Amygdala (tissue), 56 donors: ENCODE measurements around the gene SMYD3.

Experiments
- DNase-seq, 56 donors: peaks; one replicate each; lab custom pipeline; 2025; lab: John Stamatoyannopoulos, UW

Gene SMYD3

GRCh38 chr1:246193537-246193936, 313.5 kb downstream of the SMYD3 start:
- no peak for DNase-seq

- DNase-seq = no peak
Observed at GRCh38 chr1:246189126-246189525, 318.0 kb downstream of the SMYD3 start.

DNA sequence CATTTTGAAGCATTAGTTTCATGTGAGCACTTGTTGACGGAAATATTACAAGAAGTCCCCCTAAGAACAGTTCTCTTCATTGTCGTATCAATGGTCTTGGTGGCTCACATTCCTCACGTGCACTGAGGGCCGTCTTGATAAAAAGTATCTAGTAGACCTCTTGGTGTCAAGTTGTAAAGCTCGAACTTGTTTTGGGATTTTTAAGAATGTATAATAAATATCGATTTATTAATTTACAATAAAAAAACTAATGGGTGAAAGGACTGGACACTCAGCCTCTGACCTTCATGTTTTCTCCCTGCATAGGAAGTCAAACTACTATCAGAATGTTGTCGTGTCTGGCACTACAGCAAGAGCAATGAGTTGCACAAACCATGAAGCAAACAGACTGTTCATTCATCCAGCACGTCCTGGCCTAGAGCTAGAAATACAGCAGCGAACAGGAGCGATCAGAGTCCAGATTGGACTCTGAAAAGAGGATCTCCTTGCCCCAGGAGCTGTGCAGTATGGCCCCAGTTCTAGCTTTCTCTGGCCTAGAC, 319.2 kb downstream of the SMYD3 start:
- no peak for DNase-seq

DNA sequence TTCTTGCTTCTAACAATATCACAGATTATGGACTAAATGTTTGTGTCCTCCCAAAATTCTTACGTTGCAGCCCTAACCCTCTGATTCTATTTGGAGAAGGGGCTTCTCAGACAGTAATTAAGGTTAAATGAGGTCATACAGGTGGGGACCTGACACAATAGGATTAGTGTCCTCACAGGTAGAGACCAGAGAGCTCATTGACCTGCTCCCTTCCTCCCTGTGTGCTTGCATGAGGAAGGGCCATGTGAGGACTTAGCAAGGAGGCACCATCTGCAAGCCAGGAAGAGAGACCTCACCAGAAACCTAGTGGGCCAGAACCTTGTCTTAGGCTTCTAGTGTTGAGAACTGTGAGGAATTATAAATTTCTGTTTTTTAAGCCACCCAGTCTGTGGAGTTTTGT, 322.6 kb downstream of the SMYD3 start:
- no peak for DNase-seq

DNA sequence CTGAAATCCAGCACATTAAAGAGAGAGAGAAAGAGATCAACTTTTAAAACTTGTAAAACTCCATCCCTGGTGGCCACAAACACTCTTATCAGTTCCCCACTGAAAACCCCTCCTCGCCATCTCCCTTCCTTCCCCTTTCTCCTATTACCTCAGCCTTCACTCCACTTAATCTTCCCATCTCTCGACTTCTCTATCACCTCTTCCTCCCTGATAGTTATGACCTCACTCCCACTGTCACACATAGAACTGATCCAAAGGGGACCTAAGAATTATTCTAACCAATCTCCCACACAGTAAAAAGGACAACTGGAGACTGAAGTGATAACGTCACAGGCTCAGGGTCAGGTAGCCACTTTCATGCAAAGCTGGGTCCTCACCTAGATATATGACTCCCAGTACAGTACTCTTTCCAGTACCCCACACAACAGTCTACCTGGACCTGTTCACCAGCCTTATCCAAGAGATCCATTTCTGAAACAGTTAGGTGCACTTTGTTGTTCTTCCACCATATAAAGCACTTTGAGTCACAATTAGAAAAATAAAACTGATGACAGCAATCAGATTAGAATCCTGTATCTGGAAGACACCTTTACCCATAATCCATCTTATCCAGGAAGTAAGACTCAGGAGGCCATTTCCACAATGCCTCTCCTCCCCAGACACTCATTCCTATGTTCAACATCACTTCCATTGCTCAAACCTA, 324.8 kb downstream of the SMYD3 start:
- DNase-seq = no peak

- DNase-seq = no peak
Observed at GRCh38 chr1:246181241-246181640, 325.8 kb downstream of the SMYD3 start.

DNA sequence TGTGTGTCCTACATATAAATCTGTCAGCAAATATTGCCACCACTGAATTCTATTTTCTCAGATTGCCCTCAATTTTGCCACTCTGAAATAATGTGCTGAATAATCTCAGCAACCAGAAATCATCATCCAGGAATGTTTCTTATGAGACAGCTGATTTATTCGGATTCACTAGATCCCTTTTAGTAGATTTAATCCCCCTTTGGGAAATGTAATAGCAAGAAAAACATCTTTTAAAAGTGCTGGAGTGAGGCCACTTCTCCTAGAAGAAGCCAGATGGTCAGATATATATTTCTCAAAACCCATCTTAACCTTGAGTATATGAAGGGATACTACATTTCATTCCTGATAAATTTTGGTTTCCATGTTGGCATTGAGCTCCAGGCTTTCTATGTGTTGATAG, 327.7 kb downstream of the SMYD3 start:
- no peak for DNase-seq

DNA sequence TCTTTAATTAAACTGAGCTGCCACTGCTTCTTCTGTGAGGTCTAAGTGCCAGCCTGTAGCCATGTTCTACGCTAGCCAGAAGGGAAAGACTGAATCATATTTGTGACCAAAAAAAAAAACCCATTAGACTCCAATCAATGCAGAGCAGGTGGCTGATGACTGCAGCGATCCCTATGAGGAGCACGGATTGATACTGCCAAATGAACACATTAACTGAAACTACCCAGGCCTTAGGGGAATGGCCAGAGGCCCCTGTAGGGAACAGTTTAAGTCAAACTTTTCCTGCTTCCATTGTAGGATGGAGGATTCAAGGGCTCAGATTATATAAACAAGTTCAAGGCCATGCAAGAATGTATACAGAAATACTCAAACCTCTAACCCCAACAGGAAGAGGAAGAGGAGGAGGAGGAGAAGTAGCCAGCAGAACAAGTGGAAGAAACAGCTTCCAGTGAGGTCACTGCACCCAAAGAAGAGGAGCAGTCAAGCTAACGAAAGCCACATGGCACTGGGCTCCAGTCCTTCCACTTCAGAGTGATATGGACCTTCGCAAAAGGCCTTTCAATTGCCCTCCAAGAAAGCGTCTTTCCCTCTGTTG, 328.3 kb downstream of the SMYD3 start:
- DNase-seq = no peak

DNA sequence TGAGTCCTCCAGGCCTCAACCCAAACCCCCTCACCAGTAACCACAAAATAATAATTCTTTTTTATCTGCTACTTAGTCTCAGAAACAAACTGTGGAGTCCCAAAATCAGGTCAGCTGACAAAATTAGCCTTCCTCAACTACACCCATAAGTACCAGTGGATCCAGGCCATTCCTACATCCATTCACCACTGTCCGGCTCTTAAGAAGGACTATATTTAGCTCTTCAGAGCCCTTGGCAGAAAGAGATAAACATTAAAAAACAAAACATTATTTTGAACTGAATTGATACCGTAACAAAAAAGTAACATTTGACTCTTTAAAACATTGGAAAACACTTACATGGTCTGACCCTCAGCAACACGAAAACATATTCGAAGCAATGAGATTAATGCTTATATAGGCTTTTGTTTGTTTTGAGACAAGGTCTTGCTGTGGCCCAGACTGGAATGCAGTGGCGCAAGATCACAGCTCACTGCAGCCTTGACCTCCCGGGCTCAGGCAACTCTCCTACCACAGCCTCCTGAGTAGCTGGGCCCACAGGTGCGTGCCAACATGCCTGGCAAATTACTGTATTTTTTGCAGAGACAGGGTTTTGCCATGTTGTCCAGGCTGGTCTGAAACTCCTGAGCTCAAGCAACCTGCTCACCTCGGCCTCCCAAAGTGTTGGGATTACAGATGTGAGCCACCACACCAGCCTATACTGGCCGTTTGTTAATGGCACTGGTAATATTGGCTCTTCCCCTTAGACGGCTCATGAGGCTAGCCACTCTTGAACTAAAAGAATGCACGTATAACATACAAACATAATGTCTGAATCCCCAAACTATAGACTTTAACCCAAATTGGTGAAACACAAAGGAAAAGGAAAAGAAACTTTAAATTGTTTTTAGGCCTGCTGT, 330.7 kb downstream of the SMYD3 start:
- no peak for DNase-seq

DNA sequence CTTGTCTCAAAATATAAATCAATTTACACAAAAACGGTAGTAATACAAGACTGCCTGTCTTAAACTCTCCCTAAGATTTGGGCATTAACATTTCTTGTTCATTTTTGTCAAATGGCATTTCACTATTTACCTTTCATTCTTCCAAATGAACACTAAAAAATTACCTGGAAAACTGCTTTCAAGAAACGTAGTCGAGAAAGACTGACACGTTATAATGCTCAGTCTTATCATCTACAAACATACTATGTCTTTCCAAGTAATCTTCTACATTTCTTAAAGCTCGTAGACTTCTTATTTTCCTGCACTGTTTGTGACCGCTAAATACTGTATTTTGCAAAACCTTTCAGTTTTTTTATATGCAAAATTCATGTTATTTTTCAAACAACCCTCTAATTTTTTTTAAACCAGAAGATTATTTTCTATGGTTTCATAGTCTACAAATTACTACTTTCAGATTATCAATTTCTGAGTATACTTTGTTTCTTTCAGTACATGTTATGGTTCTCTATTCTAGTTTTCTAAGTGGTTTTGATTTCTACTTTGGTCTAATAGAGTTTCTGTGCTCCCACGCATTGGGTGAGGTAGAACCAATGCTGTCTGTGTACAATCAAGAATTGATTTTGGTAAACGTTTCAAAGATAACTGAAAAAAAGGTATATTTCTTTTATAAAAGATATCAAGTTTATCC, 336.4 kb downstream of the SMYD3 start:
- no peak for DNase-seq

DNA sequence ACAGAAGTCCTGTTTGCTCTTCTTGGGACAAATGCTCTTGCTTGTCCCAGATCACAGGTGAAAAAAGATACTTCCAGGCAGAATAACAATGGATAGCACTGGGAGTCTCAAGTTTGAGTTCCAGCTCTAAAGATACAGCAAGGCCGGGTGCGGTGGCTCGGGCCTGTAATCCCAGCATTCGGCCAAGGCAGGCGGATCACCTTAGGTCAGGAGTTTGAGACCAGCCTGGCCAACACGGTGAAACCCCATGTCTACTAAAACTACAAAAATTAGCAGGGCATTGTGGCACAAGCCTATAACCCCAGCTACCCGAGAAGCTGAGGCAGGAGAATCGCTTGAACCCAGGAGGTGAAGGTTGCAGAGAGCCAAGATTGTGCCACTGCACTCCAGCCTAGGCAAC, 337.6 kb downstream of the SMYD3 start:
- no peak for DNase-seq

GRCh38 chr1:246169019-246169418, 338.1 kb downstream of the SMYD3 start:
- no peak for DNase-seq

DNA sequence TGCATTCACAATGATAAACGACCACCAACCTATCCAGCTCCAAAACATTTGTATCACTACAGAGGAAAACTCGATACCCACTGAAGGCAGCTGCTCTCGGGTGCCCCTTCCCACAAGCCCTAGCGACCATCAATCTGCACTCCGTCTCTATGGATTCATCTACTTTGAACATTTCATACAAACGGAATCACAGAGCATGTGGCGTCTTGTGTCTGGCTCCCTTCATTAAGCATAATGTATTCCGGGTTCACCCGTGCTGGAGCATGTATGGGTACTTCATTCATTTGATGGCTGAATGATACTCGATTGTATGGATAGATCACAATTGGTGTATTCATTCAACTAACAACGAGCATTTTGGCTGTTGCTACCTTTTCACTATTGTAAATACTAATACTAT, 340.2 kb downstream of the SMYD3 start:
- no peak for DNase-seq

DNA sequence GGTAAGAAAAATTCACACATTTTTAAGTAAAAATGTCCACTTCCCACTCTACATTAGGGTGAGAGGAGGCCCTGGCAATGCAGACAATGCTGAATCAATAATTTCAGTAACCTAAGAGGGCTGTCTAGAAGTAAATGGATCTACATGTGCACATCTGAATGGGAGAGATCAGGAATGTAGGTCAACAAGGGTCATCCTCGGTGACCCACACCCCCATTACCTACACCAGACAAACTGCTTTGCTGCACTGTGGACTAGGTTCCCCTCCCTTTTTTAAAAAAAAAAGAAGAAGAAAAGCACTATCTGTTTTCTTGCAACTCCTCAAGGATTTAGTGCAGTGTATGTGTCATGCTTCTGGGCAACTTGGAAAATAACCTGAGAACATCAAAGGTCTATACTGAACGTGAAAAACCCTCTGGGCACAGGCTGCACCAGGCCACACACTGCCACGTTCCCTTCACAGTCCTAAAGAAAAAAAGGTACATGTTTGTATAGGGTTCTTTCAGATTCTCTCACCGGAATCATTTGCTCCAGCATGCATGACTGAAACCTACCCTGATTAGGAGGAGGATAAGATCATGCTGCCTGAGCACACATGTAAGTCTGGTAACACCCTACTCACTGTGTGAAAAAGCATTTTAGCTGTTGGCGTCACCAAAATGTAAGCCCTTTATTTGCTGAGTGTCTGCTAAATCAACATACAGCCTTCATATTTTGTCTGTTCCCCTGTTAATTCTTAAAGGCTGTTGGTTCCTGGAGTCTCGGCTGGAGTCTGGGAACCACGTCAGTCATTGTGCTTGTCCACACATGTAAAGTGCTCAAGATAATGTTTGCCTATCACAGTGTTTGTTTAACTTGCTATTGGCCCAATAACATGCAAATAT, 341.0 kb downstream of the SMYD3 start:
- no peak for DNase-seq

DNA sequence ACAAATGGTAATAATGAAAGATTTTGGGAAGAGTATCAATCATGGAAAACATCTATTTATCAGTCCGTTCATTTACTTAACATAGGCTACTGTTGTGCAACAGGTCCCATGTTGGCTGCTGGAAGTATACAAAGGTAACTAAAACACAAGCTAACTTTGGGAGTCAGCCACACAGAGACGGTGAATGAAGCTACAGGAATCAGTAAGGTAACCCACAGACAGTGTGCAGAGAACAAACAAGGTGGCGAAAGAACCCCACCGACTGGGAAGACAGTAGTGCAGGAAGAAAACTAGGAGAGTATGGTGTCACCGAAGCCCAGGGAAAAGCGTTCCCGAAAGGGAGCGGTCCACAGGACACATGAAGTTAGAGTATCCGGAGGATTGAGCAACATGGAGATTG, 342.3 kb downstream of the SMYD3 start:
- DNase-seq = no peak

GRCh38 chr1:246162560-246162959, 344.5 kb downstream of the SMYD3 start:
- DNase-seq = no peak

- no peak for DNase-seq
Observed at GRCh38 chr1:246161626-246162025, 345.5 kb downstream of the SMYD3 start.

DNA sequence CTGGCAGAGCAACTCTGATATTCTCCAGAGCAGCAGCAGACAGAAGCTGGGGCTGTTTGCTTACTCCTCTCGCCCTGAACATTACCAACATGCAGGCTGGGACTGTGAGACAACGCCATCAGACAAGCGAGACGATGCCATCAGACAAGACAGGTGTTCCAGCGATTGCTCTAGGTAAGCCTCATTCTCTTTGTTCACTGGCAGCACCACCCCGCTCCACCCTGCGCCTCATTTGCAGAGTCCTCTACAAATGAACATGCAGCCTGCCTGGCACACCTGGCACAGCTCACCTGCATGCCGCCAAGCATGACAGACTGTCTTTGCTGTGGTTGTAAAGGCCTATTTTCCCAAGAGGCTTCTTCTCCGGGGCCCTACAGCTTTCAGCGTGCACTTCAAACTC, 346.2 kb downstream of the SMYD3 start:
- DNase-seq = no peak

- DNase-seq = no peak
Observed at GRCh38 chr1:246160374-246160773, 346.7 kb downstream of the SMYD3 start.
